ENCODE measurements around the gene UBE2Q2.
A peak's percentile ranks its signal among the peaks of the same experiment; 100 is the strongest.
"Not testable (repeated sequence)": the region's sequence is repeated elsewhere in the genome, so short reads cannot be mapped to it uniquely, and the experiment has no call there.

Gene UBE2Q2

DNA sequence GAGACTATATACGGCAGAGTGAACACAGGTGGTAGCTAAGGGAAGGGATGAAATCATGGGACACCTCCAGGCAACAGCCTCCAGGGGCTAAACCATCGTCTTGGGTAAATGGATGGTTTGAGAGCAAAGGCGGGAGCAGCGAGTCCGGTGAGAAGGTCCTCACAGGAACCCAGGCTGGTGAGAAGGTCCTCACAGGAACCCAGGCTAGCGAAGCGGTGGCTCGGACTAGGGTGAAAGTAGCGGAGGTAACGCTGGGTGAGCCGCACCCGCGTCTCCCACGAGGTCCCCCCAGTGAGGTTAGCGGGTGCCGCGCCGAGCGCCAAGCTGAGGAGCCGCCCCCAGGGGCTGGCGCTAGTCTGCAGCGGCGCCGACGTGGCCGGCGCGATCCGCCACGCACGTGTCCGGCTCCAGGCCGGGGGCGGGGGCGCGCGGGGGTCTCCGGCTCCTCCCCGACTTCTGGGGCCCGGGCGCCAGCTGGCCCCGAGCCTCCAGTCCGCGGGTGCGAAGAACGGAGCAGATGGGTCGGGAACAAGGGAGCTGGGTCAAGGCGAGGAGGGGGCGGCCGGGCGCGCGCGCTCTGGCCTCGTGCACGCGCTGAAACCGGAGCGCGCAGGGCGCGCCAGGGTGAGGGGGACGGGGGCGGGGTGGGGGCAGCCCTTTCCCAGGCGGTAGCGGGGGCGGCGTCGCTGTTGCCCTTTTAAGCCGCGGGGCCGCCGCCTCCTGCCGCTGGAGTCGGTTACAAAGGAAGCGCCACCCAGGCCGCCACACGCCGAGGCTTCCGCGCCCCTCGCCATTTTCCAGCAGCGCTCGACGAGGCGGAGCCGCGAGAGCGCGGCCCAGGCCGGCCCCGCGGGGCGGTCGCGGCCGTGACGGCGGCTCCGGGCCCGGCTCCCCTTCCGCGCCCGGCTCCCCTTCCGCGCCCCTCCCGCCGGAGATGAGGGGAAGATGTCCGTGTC lies at the start of gene UBE2Q2:
Gene UBE2Q2, plus strand, starts transcription at position 726 of the 956 bp plus-strand sequence. Its CDS starts 220 bp downstream, at position 946.
- peak; percentile 70 for DNase-seq

DNA sequence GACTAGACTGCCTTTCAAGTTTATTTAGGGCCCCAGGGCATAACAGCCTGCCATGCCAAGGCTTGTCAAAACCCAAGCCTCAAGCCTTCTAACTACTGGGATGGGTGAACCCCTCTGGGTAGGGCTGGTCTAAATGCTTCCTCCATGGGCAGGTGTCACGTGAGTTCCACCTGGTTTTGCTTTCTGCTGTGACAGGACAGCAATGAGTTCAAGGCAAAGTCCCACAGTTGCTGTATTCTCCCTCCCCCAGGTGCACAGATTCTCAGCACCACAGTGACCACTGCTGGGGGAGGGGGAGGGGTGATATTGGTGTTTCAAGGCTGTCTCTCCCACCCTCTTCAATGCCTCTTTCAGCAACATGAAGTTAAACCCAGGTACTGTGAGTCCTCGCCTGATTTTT lies 46.9 kb upstream of the UBE2Q2 start:
- no peak for DNase-seq

DNA sequence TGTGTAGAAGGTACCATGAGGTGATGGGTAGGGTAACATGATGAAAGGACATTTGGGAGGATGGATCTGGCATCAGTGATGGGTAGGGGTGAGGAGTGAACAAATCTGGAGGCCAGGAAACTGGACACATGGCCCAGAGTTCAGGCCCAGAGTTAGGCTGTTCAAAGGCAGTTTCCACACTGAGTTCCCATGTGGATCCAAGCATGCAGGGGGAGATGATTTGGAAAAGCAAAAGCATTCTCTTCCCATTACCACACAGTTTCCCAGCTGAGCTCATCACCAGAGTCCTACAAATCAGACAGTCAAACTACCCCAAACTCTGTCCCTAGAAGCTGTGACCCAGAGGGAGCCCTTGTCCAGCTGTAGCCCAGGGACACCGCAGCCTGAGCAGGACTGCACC lies 46.1 kb upstream of the UBE2Q2 start:
- not testable (repeated sequence) for DNase-seq

DNA sequence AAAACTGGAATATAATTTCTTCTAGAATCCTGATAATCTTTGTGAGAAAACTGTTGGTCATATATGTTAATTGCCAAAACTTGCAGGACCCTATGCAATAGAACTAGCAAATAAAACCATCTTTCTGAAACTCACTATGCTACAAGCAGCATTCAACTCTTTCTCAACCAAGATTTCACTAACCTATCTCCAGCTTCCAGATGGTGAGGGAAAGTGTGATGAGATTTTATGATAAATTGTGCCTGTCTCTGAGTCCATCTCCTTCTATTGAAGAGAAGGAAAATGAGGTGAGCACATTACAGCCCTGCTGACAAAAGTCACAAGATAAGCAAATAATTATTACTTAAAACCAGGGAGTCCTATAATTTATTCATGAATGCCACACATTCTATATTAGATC lies 44.1 kb upstream of the UBE2Q2 start:
- DNase-seq, result no peak

DNA sequence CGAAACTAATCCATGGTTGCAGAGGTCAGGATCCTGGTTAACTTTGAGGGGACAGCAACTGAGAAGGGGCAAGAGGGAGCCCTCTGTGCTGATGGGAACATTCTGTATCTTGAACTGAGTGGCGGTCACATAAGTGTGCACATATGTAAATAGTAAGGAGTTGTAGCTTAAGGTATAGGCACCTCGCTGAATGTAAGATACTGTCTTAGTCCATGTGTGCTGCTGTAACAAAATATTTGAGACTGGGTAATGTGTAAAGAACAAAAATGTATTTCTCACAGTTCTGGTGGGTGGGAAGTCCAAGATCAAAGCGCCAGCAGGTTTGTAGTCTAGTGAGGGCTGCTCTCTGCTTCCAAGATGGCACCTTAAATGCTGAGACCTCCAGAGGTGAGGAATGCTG lies 42.8 kb upstream of the UBE2Q2 start:
- DNase-seq, result not testable (repeated sequence)

DNA sequence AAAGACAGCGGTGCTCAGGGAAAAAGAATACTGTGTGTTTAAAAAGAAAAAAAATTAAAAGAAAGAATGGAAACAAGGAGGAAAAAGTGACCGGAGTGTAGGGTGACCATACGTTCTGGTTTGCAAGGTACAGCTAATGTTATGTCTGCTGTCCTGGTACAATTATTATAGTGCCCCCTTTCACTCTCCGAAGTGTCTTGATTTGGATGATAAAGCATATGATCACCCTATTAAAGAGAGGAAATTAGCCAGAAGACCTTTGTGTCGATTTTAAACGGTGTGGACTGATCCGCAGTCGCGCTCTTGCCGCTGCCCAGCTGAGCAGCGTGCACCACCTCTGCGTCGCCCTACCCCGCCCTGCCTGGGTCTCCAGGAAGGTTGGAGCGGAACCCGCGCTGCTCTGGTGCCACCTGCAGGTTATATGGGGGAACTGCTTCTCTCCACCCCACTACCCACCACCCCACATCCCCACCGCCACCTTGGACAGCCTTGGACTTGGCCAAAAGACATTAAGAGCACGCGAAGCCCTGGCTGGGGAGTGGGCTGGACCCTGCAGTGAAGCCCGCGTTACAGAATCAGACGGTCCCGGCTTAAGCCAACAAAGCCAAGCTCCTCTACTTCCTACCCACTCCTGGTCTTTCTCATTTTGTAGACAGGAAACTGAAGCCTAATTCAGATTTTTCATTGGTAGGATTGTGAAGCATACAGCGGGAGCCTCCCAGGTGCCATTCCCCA lies 41.2 kb upstream of the UBE2Q2 start:
- peak; percentile 76 for DNase-seq

DNA sequence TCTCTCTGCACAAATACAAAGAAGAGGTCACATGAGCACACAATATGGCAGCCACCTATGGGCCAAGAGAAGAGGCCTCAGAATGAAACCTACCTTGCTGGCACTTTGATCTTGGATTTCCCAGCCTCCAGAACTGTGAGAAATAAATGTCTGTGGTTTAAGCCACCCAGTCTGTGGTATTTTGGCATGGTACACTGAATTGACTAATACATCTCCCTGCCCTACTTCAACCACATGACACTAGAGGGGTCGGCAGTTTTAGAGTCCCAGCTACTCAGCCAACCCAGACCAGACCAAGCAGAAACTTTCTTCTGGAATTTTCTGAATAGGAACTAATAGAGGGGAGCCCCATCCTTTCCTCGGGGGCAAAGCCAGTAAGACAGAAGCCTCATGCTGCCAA lies 35.8 kb upstream of the UBE2Q2 start:
- DNase-seq, result not testable (repeated sequence)

DNA sequence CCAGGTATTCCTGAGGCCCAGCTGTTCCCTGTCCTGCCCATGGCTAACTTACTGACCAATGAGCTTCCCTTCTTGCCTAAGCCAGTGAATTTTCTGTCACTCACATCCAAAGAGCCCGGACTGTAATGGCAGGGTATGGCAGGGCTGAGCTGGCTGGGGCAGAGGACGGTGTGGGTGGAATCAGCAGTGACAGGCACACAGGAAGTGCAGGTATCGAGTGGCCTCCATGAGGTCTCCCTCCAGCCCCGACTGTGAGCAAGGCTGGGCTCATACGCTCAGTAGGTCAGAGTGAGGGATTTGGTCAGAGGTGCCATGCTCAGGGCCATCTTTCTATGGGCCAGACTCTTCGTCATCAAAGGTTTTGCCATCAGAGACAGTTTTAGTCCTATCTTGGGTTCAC lies 35.2 kb upstream of the UBE2Q2 start:
- not testable (repeated sequence) for DNase-seq

DNA sequence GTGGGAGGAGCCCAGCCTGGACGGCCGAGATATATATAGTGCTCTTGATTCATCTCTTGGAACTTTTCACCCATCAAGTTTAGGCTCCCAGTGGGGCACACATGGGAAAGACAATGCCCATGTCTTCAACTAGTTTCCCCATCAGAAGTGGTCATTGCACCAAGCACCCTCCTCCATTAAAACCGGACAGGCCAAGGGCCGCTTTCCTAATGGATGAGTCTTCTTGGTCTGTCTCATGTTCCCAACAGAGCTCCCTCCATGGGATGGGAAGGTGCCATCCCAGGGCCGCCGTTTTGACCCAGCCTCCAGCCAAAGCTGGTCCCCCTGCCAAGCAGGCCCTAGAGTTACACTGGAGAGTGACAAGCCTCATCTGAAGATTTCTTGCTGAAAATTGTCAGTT lies 34.7 kb upstream of the UBE2Q2 start:
- DNase-seq, result no peak

DNA sequence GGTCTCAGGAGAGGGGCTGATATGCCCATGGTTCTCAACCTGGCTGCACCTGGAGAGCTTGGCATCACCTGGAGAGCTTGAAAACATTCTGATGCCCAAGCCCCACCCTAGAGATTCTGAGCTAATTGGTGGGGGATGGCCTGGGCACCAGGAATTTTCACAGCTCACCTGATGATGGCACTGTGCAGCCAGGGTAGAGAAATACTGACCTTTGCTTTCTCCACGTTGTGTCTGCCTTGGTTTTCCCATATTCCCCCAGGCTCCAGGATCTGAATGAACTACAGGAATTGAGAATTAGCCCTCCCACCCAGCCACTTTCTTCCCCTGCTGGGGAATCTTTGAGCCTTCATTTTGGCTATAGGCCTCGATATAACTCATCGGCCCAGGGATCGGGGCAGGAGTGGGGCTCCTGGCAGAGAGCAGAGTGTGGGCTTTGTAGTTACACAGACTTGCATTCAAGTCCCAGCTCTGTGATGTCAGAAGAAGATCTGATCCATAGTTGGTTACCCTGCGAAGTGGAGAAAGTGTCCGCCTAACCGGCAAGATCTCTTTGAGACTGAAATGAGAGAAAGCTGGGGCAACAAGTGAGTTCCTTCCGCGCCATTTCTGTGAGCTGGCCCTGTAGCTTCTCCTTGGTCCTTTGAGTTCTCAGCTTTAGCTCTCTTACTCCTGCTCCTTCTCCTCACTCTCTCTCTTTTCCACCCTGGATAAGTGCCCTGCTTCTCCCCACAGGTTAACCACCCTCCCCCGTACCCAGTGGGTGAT lies 33.1 kb upstream of the UBE2Q2 start:
- DNase-seq, result no peak

DNA sequence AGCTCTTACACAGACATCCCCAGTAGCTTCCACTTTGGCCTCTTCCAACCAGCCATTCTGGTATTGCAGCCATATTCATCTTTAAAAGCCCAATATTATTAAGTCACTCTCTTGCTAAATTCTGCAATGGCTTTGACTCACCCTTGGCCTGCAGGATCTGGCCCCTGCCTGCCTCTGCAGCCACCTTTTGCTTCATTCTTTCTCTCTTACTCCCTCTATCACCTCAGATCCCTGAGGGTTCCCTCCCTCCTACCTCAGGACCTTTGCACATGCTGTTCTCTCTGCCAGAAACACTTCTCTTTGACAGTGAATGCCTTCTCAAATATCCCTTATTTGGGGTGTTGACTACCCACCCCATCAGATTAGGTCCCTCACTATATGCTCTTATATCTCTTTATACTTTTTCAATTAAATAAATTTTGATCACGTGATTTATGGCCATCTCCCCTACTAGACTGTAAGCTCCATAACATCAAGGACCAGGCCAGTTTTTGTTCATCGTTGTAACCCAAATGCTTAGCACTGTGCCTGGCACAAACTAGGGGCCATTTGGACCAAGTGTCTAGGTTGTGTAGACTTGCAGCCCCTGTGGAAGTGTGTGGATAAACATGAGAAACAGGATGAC lies 32.3 kb upstream of the UBE2Q2 start:
- DNase-seq, result no peak

DNA sequence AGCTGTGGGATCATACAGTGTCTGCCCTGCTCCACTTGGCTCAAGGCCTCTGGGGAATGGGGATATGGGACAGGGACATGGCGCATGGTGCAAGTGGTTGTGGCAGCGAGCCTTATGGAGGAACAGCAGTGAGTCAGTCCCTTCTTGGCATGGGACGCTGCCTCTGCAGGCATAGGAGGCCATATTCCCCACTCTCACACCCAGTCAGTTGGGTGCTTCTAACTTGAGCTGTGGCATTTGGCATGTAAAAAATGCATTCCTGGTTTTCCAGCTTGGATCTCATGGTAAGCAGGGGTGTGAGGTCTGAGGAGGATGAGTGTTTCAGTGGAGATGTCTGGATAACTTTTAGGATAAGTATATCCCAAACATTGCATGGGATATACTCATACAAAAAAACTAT lies 31.6 kb upstream of the UBE2Q2 start:
- no peak for DNase-seq

DNA sequence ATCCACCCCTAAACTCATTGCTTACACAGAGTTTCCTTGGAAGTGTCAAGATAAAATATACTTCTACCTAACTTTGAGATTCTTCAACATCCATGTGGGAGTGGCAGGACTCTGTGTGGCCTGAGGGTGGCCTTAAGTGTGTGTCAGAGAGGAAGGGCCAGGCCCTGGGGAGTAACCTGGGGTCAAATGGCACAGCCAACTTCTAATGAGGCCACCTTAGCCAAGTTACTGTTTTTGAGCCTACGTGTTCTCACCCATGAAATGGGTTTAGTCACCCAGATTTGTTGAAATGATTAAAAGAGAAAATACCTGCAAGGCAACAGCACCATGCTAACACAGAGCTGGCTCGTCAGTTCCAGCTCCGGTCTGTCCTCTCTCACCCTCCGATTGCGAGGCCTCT lies 28.5 kb upstream of the UBE2Q2 start:
- no peak for DNase-seq

DNA sequence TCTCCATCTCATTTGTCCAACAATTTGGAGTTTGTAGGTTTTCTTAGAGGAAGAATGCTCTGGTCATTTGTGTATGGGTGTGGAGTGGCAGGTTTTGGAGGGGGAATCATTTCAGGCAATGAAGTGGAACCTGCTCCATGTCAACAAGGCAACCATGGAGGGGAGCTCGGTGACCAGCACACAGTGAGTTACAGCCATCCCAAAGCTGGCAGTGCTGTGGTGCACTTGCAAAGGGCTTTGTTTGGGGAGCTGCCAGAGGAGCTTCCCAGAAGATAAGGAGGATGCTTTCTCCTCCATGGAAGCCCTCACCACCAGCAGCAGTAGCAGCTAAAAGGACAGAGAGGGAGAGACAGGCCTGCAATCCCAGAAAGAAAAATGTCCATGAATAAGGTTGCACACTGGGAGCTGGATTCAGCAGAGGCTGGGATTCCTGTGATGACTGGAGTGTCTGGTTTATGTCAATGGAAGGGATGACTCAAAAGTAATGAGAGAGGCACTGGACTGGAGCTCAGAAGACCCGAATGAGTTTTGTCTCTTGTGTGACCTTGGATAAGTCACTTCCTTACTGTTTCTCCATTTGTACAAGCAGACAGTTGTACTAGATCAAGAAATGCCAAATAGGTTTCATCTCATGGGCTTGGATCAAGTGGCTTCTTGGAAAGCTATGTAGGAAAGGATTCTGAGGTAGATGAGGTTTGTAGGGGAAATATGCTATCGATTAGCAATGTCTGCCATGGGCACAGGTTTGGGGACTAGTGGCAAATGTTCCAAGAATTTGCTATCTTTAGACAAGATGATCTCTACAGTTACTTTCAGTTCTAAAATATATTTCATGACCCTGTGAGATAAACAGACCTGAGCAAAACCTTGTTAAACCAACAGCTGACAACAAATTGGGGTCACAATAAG lies 27.2 kb upstream of the UBE2Q2 start:
- DNase-seq, result no peak

DNA sequence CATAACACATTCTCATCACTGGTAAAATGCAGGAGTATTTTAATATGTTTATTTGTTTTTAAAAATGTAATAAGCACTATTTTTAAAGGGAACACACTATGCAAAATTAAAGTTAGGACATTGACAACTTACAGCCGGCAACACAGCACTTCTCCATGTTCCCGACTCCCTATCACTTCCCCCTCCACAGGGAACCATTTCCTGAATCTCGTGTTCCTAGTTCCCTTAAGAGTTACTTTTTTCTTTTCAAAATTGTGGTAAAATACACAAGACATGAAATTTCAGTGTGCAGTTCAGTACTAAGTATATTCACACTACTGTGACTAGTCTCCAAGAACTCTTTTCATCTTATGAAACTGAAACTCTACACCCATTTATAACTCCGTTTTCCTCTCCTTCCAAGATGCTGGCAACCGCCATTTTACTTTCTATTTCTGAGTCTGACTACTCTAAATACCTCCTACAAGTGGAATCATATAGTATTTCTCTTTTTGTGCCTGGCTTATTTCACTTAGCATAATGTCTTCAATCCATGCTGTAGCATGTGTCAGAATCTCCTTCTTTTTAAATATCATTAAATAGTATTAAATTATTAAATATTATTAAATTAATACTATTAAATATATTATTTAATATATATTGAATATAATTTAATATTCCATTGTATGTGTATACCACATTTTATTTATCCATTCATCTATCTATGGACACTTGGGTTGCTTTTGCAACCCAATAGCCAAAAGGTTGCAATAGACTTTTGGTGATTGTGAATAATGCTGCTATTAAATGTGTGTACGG lies 25.9 kb upstream of the UBE2Q2 start:
- DNase-seq, result no peak

DNA sequence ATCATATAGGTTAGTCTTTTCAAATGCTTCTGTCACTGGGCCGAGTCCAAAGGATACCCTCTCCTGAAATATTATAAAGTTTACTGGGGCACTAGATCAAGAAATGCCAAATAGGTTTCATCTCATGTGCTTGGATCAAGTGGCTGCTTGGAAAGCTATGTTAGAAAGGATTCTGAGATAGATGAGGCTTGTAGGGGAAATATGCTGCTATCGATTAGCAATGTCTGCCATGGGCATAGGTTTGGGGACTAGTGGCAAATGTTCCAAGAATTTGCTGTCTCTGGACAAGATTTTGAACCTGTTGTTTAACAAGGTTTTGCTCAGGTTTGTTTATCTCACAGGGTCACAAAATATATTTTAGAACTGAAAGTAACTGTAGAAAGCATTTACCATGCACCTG lies 23.0 kb upstream of the UBE2Q2 start:
- no peak for DNase-seq

DNA sequence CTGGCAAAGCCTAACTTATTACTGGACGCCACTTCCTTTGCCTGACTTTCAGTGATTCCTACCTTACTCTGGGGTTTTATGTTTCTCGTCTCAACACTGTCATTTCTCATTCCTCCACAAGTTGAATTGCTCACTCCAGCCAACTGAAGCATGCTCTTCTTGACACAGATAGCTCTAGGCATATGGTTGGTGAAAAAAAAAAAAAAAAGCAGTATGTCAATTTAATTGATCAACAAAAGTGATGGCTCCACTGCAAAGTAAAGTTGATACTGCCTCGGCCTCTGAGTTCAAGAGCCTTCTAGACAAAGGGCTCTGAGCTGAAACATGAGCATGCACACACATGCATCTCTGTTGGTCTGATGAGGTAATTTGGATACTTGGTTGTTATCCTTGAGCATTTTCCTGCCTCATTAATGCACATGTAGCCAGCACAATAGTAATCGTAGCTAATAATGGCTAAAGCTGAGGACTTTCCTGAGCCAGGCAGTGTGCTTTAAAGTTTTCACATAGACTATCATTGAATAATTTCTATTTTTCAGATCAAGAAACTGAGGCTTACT lies 21.4 kb upstream of the UBE2Q2 start:
- no peak for DNase-seq

DNA sequence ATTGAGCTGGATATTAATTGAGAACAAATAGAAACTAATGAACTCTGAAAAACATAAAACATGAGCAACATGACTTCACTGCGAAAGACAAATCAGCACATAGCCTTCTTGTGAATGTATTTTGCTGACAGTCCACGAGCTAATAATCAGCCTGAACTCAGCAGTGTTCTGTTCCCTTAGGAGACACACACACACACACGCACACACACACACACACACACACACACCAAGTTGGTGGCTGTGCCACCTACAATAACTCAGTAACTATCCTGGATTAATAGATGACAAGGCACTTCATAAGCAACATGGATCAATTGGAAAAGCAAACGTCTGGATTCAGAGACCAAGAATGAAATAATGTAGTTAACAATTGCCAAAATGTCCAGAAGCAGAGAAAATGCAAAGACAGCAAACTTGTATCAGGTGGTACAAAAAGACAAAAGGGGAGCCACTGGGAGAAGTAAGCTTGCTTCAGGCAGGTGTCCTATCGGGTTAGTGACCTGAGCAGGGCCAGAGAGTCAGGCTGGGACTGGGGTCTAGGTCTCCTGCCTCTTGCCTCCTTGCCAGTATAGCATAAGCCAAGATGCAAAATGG lies 20.5 kb upstream of the UBE2Q2 start:
- DNase-seq, result no peak

DNA sequence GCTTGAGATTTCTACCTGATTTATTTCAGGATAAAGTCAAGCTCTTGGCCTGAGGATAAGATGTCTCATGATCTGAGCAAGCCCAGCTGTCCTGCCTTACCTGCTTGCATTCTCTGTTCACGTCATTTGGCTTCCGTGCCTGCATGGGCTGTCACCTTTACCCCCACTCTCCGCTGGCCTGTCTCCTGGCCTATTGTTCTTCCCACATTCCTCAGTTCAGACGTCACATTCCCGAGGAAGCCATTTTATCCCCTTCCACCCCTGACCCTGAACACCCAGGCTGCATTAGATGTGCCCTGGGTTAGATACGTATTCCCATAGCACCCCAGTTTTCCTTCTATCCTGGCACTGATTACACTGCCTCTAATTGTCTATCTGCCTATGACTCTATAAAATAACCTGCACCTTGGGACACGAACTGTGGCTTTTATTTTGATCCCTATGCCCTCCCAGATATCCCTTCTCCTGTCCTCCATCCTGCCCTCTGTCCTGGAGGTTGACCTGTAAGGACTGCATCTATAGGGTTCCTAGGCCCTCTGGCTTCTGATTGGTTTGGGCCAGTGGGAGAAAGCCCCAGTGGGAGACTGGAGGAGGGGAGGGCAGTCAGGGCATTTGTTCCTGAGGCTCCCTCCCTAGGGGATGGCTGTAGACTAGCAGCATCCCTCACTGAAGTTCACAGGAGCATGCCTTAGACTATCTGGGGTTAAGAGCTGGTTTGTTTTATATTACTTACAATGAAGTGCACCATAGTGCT lies 19.2 kb upstream of the UBE2Q2 start:
- DNase-seq, result no peak

Data from CD4-positive, alpha-beta T cell treated with Interferon gamma for 1 hour (primary cell).